SK-N-SH (cell line): ENCODE data around the gene ABHD1. TPM values are rescaled to one million over a fixed set of nuclear protein-coding genes. Genes with fewer than 3 reads are reported as not detected.
A peak's percentile ranks its signal among the peaks of the same experiment; 100 is the strongest.

Experiments
- CTCF ChIA-PET: fragments of 300-600, 350-600 bp; formaldehyde crosslinking; extraction: SDS; loops from one replicate; lab custom pipeline; 2021; lab: Yijun Ruan, JAX
- POLR2A ChIA-PET: fragments of 350-600 bp; sonication (Branson Sonifier 250); formaldehyde crosslinking; extraction: SDS; loops from one replicate; lab custom pipeline; 2020; ENCODE audit warnings: antibody characterized with exemption, inconsistent platforms; lab: Yijun Ruan, JAX
- DNase-seq: peaks from one replicate; pipeline ENCODE4 v3.0.0; 2012
- H2AFZ ChIP-seq: fragments of 200-600 bp; sonication (generic); 2 replicates; pipeline ENCODE4 v1.8.1; 2016; ENCODE audit warnings: antibody characterized with exemption, mild to moderate bottlenecking, low read depth
- H3F3A ChIP-seq: fragments of 200-600 bp; sonication (generic); replicated peaks from 2 replicates; pipeline ENCODE3; 2016; ENCODE audit warnings: antibody characterized with exemption, mild to moderate bottlenecking; ENCODE audit not compliant: insufficient read depth
- H3K27ac ChIP-seq, 2 experiments: fragments of 200-500 bp in 1 of 2; fragments of 200-600 bp in 1 of 2; sonication (Bioruptor generic) in 1 of 2; sonication (generic), shearing (Covaris generic) in 1 of 2; 2 replicates each; pipeline versions ENCODE4 v1.5.1 to v1.6.1; 2014 to 2016; ENCODE audit warnings: low read depth in 2 of 2, inconsistent platforms in 1 of 2, low read length in 1 of 2, mild to moderate bottlenecking in 1 of 2, mixed read lengths in 1 of 2
- H3K27me3 ChIP-seq: fragments of 200-600 bp; sonication (generic), shearing (Covaris generic); 2 replicates; pipeline ENCODE4 v1.6.1; 2016; ENCODE audit warnings: mixed run types; ENCODE audit not compliant: insufficient read depth
- H3K36me3 ChIP-seq, 2 experiments: fragments of 200-500 bp in 1 of 2; fragments of 200-600 bp in 1 of 2; sonication (Bioruptor generic) in 1 of 2; sonication (generic) in 1 of 2; replicated peaks in 1 of 2; 2 replicates each; pipeline versions ENCODE3 to v1.5.1; 2014 to 2016; ENCODE audit warnings: low read length in 1 of 2, mild to moderate bottlenecking in 1 of 2; ENCODE audit not compliant: insufficient read depth in 2 of 2, control insufficient read depth in 1 of 2
- H3K4me1 ChIP-seq, 2 experiments: fragments of 200-500 bp in 1 of 2; fragments of 200-600 bp in 1 of 2; sonication (Bioruptor generic) in 1 of 2; sonication (generic), shearing (Covaris generic) in 1 of 2; 2 replicates each; pipeline versions ENCODE4 v1.5.1 to v1.6.1; 2014 to 2016; ENCODE audit warnings: low read depth in 1 of 2, low read length in 1 of 2, mixed run types in 1 of 2; ENCODE audit not compliant: insufficient read depth in 2 of 2, control insufficient read depth in 1 of 2
- H3K4me2 ChIP-seq: fragments of 200-600 bp; sonication (generic), shearing (Covaris generic); 2 replicates; pipeline ENCODE4 v1.6.1; 2017; ENCODE audit warnings: mixed run types
- H3K4me3 ChIP-seq, 2 experiments: fragments of 200-500 bp in 1 of 2; fragments of 200-600 bp in 1 of 2; sonication (Bioruptor generic) in 1 of 2; sonication (generic), shearing (Covaris generic) in 1 of 2; 2 replicates each; pipeline versions ENCODE4 v1.5.1 to v1.8.1; 2014 to 2016; ENCODE audit warnings: low read depth in 2 of 2, inconsistent platforms in 1 of 2, low read length in 1 of 2, mild to moderate bottlenecking in 1 of 2, mixed read lengths in 1 of 2, moderate library complexity in 1 of 2
- H3K79me2 ChIP-seq: fragments of 200-600 bp; sonication (generic); 2 replicates; pipeline ENCODE4 v1.8.1; 2017; ENCODE audit warnings: mild to moderate bottlenecking; ENCODE audit not compliant: insufficient read depth
- H3K9ac ChIP-seq: fragments of 200-600 bp; sonication (generic); 2 replicates; pipeline ENCODE4 v1.6.1; 2017; ENCODE audit warnings: mixed run types
- H3K9me2 ChIP-seq: fragments of 200-600 bp; sonication (generic); 2 replicates; pipeline ENCODE4 v1.6.1; 2017; ENCODE audit warnings: mixed run types
- H3K9me3 ChIP-seq: fragments of 200-600 bp; sonication (generic); 2 replicates; pipeline ENCODE4 v1.6.1; 2017; ENCODE audit warnings: mixed run types, mild to moderate bottlenecking, moderate library complexity
- H4K20me1 ChIP-seq: fragments of 200-600 bp; sonication (generic); 2 replicates; pipeline ENCODE4 v1.6.1; 2017; ENCODE audit warnings: mild to moderate bottlenecking, mixed run types; ENCODE audit not compliant: insufficient read depth
- ELF1 ChIP-seq: IDR thresholded peaks from 2 replicates; pipeline ENCODE4 v1.4.0; 2012
- EP300 ChIP-seq, 2 experiments: IDR thresholded peaks; 2 replicates each; pipeline versions ENCODE4 v1.4.0 to v1.6.1; 2012; ENCODE audit warnings: borderline replicate concordance in 1 of 2, low read depth in 1 of 2, low read length in 1 of 2
- FOSL2 ChIP-seq: IDR thresholded peaks from 2 replicates; pipeline ENCODE4 v1.4.0; 2012; ENCODE audit warnings: low read depth, mild to moderate bottlenecking, moderate library complexity, borderline replicate concordance
- MXI1 ChIP-seq: IDR thresholded peaks from 2 replicates; pipeline ENCODE4 v1.6.1; 2012; ENCODE audit warnings: mild to moderate bottlenecking, low read depth, low read length, improper control_type of control experiment
- NRF1 ChIP-seq: IDR thresholded peaks from 2 replicates; pipeline ENCODE4 v1.6.1; 2012; ENCODE audit warnings: low read depth, mild to moderate bottlenecking, low read length
- POLR2AphosphoS5 ChIP-seq: IDR thresholded peaks from 2 replicates; pipeline ENCODE4 v1.6.1; 2012; ENCODE audit warnings: low read depth, low read length
- RAD21 ChIP-seq: IDR thresholded peaks from 2 replicates; pipeline ENCODE4 v1.6.1; 2012; ENCODE audit warnings: mild to moderate bottlenecking, low read length
- RCOR1 ChIP-seq: fragments of 150-350 bp; IDR thresholded peaks from 2 replicates; pipeline ENCODE4 v1.6.1; 2017; ENCODE audit warnings: antibody characterized with exemption, low read length
- RFX5 ChIP-seq: IDR thresholded peaks from 2 replicates; pipeline ENCODE4 v1.6.1; 2012; ENCODE audit warnings: mild to moderate bottlenecking, improper control_type of control experiment, low read length
- RXRA ChIP-seq: IDR thresholded peaks from 2 replicates; pipeline ENCODE4 v1.4.0; 2012; ENCODE audit warnings: low read depth, mild to moderate bottlenecking, borderline replicate concordance
- SMC3 ChIP-seq: IDR thresholded peaks from 2 replicates; pipeline ENCODE4 v1.6.1; 2012; ENCODE audit warnings: low read depth, low read length, improper control_type of control experiment
- TAF1 ChIP-seq: IDR thresholded peaks from 2 replicates; pipeline ENCODE4 v1.6.1; 2012; ENCODE audit warnings: low read depth, mild to moderate bottlenecking, low read length, moderate library complexity, borderline replicate concordance
- TCF12 ChIP-seq: IDR thresholded peaks from 2 replicates; pipeline ENCODE4 v1.4.0; 2012
- TEAD4 ChIP-seq: IDR thresholded peaks from 2 replicates; pipeline ENCODE4 v1.4.0; 2012; ENCODE audit warnings: mild to moderate bottlenecking, borderline replicate concordance; ENCODE audit not compliant: insufficient read depth
- WGBS: methylation state at CpG from one replicate; pipeline ENCODE4 v1.1.6; 2017; ENCODE audit warnings: low lambda C conversion rate; 5-methylcytosine and 5-hydroxymethylcytosine counted together
- polyA plus RNA-seq, 3 experiments: library from polyadenylated mRNA; depleted of rRNA; stranded (reverse); fragments of >200 nt; gene quantifications; 2 replicates each; pipeline ENCODE4 v1.2.3, GENCODE V29; 2012
- TF ChIP-seq, protein P1 (sequence below): fragments of 150-350 bp; IDR thresholded peaks from 2 replicates; pipeline ENCODE4 v1.6.1; 2016; ENCODE audit warnings: mild to moderate bottlenecking, low read depth, low read length
- TF ChIP-seq, protein P2 (sequence below): fragments of 150-350 bp; IDR thresholded peaks from 2 replicates; pipeline ENCODE4 v1.6.1; 2017; ENCODE audit warnings: antibody characterized with exemption, low read length, low read depth, borderline replicate concordance
- TF ChIP-seq, protein P3 (sequence below): IDR thresholded peaks from 2 replicates; pipeline ENCODE4 v1.4.0; 2012; ENCODE audit warnings: low read depth

ABHD1 gene
- polyA plus RNA-seq, 1 of the 3 experiments (the other 2 are of a cell fraction) = 3.3 TPM

DNA sequence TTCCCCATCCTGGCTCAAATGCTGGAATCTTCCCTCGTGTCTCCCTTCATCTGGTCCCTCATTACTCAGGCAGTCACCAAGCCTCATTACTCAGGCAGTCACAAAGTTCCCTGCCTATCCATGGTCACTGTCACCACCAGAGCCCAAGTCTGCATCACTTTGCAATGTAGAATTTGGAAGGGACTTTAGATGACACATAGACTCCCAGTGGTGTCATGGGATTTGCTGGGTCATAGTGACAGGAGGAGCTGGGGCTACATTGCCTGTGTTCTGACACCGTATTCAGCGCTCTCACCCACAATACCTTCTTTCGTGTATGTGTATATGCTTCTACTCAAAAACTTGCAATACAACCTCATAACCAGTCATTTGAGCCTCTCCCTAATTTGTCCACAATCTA is 47.3 kb upstream of the ABHD1 start:
- Histone ChIP-seq H3K9ac (no peak overlapping the region), H3K4me1 (peaks cover 43 to 75% of the 10 kb centered on the region in 2 experiments), H4K20me1 (no peaks in the 10 kb centered on the region; the same call in 1 of the 2 replicates), H3K4me2 (no peak overlapping the region), H3K36me3 (peaks cover under 1 to 9% of the 10 kb centered on the region in 2 experiments), H2AFZ (no peak overlapping the region), H3K27me3 (no peaks in the 10 kb centered on the region), H3F3A (peaks cover 17% of the 10 kb centered on the region), H3K4me3 (no peak overlapping the region), H3K9me3 (no peaks in the 10 kb centered on the region), H3K27ac (peak overlapping the region in 1 of 2 experiments; percentile 84; a peak in 2 of 4 replicates), H3K9me2 (no peaks in the 10 kb centered on the region), H3K79me2 (peaks cover 27% of the 10 kb centered on the region)
- 95% methylated on average over 4 of the region's 4 CpGs for WGBS
- no peak for DNase-seq
- ChIA-PET POLR2A (interaction anchor here (1.3 to 4.0 kb wide), 2 partner anchors 15 to 26 kb away, joined by 3 to 42 read pairs; partner anchors contain the start of gene AGBL5), CTCF (interaction anchor here (0.9 to 14.6 kb wide), 6 partner anchors 9 to 115 kb away, joined by 3 to 227 read pairs (median 16); partner anchors contain the start of genes AGBL5, OST4 and TMEM214)
- TF ChIP-seq TAF1 (no peak), POLR2AphosphoS5 (no peak), FOSL2 (no peak), RAD21 (no peak)

DNA sequence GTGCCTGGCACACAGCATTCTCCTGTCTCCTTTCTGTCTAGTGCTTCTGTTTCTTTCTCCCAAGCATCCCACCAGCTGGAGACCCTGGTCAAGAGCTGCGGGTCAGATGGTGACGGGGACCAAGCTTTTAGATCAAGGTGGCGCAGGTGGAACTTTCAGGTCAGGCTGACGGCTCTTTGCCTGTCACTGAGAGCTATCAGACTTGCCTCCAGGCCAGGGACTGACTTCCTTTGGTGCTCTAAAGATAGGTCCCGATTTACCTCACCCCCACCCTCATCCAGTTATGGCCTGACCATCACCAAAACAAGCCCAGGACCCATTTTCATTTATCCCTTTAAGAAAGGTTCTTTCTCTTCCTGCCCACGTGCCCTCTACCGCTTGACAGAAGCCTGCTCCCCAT is 46.4 kb upstream of the ABHD1 start:
- Histone ChIP-seq H3K4me3 (no peak overlapping the region), H3K79me2 (peaks cover 32% of the 10 kb centered on the region), H3K27me3 (no peaks in the 10 kb centered on the region), H3K9ac (no peak overlapping the region), H3K4me2 (peak overlapping the region; percentile 100; the same call in 1 of the 2 replicates), H4K20me1 (peaks cover 8% of the 10 kb centered on the region; the same call in 1 of the 2 replicates), H3F3A (peaks cover 17% of the 10 kb centered on the region), H2AFZ (no peak overlapping the region), H3K9me3 (no peaks in the 10 kb centered on the region), H3K4me1 (peaks cover 46 to 82% of the 10 kb centered on the region in 2 experiments), H3K36me3 (peaks cover 9 to 15% of the 10 kb centered on the region in 2 experiments), H3K9me2 (no peaks in the 10 kb centered on the region), H3K27ac (peak overlapping the region; percentile 79 to 84)
- WGBS = 87% methylated on average over 7 of the region's 7 CpGs
- no peak for DNase-seq
- ChIA-PET POLR2A (interaction anchor here (1.3 to 4.0 kb wide), 2 partner anchors 15 to 27 kb away, joined by 3 to 42 read pairs; partner anchors contain the start of gene AGBL5), CTCF (interaction anchor here (0.9 to 14.6 kb wide), 8 partner anchors 8 to 231 kb away, joined by 3 to 227 read pairs (median 11); partner anchors contain the start of genes AGBL5, OST4 and TMEM214)
- TF ChIP-seq TEAD4 (no peak), TCF12 (no peak), RFX5 (no peak)

DNA sequence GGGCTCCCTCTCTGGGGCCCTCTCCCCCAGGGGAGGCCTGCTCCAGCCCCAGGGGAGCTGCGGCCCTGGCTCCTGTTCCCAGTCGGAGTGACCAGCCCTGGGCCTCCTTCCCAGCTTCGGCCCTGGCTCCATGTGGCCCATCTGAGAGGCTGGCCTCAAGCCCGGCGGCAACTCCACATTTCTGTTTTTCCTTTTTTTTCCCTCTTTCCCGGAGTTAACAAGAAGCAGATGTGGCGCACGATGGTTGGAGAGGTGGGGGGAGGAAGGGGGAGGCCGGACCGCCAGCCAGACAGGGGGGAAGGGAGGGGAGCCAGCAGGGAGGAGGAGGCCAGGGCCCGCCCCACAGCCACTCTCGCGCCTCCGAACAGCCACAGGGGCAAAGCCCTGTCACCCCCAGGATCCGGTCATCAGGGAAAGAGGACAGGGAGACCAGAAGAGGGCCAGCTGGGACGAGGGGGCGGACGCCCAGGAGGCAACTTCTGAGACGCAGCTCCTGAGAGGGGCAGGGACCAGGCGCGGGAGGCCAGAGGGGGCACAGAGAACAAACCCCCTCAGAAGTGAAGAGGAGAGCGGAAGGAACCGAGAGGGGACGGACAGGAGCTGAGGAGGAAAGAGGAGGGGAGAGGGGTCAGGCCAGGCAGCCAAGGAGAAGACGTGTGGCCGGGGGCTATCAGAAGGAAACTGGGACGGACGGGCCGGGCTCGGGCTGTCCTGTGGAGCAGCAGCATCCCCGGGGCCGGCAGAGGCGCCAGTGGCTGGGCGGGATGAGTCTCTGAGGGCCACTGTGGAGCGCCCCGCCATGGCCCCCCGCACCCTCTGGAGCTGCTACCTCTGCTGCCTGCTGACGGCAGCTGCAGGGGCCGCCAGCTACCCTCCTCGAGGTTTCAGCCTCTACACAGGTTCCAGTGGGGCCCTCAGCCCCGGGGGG is 45.1 kb upstream of the ABHD1 start, which contains the start of gene EMILIN1:
EMILIN1 (plus strand) TSS at position 349 of the 928 bp plus-strand sequence; CDS start at position 800, 451 bp downstream.
- Histone ChIP-seq H3K79me2 (peaks cover 32% of the 10 kb centered on the region), H4K20me1 (peaks cover 12% of the 10 kb centered on the region; the same call in 1 of the 2 replicates), H3K4me1 (peaks cover 36 to 76% of the 10 kb centered on the region in 2 experiments), H3K4me2 (peak within 1 kb of the TSS; percentile 100), H3K4me3 (peak within 1 kb of the TSS; percentile 79 to 93), H3K36me3 (peaks cover 16 to 22% of the 10 kb centered on the region in 2 experiments), H3K9ac (peak within 1 kb of the TSS; percentile 83), H3K9me3 (no peaks in the 10 kb centered on the region), H3K27me3 (no peaks in the 10 kb centered on the region), H3F3A (peaks cover 10% of the 10 kb centered on the region), H3K27ac (peak within 1 kb of the TSS; percentile 79 to 99), H3K9me2 (no peaks in the 10 kb centered on the region), H2AFZ (peak within 1 kb of the TSS; percentile 90; the same call in 1 of the 2 replicates)
- WGBS = 13% methylated on average over 29 of the region's 41 CpGs
- ChIA-PET POLR2A (interaction anchor here (0.5 to 4.0 kb wide), 12 partner anchors 9 to 278 kb away, joined by 3 to 42 read pairs (median 3); partner anchors contain the start of genes AGBL5, ATRAID, GTF3C2 and KHK), CTCF (interaction anchor here (0.5 to 14.6 kb wide), 16 partner anchors 9 to 1395 kb away, joined by 3 to 227 read pairs (median 7); partner anchors contain the start of genes AGBL5, OST4 and TMEM214)
- DNase-seq = peak; percentile 97
- TF ChIP-seq, protein P1, sequence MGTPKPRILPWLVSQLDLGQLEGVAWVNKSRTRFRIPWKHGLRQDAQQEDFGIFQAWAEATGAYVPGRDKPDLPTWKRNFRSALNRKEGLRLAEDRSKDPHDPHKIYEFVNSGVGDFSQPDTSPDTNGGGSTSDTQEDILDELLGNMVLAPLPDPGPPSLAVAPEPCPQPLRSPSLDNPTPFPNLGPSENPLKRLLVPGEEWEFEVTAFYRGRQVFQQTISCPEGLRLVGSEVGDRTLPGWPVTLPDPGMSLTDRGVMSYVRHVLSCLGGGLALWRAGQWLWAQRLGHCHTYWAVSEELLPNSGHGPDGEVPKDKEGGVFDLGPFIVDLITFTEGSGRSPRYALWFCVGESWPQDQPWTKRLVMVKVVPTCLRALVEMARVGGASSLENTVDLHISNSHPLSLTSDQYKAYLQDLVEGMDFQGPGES = no peak
- peak; percentile 94 for TF ChIP-seq RCOR1
- TF ChIP-seq, protein P2, sequence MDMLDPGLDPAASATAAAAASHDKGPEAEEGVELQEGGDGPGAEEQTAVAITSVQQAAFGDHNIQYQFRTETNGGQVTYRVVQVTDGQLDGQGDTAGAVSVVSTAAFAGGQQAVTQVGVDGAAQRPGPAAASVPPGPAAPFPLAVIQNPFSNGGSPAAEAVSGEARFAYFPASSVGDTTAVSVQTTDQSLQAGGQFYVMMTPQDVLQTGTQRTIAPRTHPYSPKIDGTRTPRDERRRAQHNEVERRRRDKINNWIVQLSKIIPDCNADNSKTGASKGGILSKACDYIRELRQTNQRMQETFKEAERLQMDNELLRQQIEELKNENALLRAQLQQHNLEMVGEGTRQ = no peak
- TF ChIP-seq EP300 (IDR thresholded peaks at IDR 0.05; ENCODE audit: borderline replicate concordance in 1 of 2, low read depth in 1 of 2, low read length in 1 of 2) = peak; percentile 86 to 91; a peak in 3 of 4 replicates
- peak; percentile 95 for TF ChIP-seq MXI1
- peak; percentile 17 for TF ChIP-seq RAD21
- no peak for TF ChIP-seq NRF1
- TF ChIP-seq, protein P3, sequence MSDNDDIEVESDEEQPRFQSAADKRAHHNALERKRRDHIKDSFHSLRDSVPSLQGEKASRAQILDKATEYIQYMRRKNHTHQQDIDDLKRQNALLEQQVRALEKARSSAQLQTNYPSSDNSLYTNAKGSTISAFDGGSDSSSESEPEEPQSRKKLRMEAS = peak; percentile 99
- TF ChIP-seq SMC3 = no peak; the same call in 1 of the 2 replicates
- TF ChIP-seq RXRA = no peak; the same call in 1 of the 2 replicates
- TF ChIP-seq ELF1 = peak; percentile 42; the same call in 1 of the 2 replicates
